Activated T-helper 17 cell treated with anti-CD3 and anti-CD28 coated beads, Interleukin-2, amount 50 U/mL, for 72 hours (primary cell): ENCODE data around the gene ME3. TPM values are rescaled to one million over a fixed set of nuclear protein-coding genes. Genes with fewer than 3 reads are reported as not detected.

Experiments
- ATAC-seq: fragments of 150-1000 bp; cut with Tn5 transposase; replicated peaks from 2 replicates; pipeline ENCODE4 v1.10.0; 2021; ENCODE audit warnings: mild to moderate bottlenecking, moderate library complexity
- H3K27ac Mint-ChIP-seq: one replicate; pipeline ENCODE4 v1.8.0; 2022; ENCODE audit warnings: mixed read lengths
- H3K27me3 Mint-ChIP-seq: one replicate; pipeline ENCODE4 v1.8.0; 2022; ENCODE audit warnings: mixed read lengths
- H3K36me3 Mint-ChIP-seq: one replicate; pipeline ENCODE4 v1.8.0; 2022; ENCODE audit warnings: low read depth, mild to moderate bottlenecking, mixed read lengths
- H3K4me1 Mint-ChIP-seq: one replicate; pipeline ENCODE4 v1.8.0; 2022; ENCODE audit warnings: mixed read lengths
- H3K4me3 Mint-ChIP-seq: one replicate; pipeline ENCODE4 v1.8.0; 2022; ENCODE audit warnings: mild to moderate bottlenecking, mixed read lengths
- H3K9me3 Mint-ChIP-seq: one replicate; pipeline ENCODE4 v1.8.0; 2022; ENCODE audit warnings: mixed read lengths
- total RNA-seq, 2 donors: library from RNA; stranded (reverse); gene quantifications; one replicate each; pipeline ENCODE4 v1.2.3, GENCODE V29; 2022

The ME3 gene
- total RNA-seq, 2 donors from 2014 or later, result 1.5 to 2.9 TPM

DNA sequence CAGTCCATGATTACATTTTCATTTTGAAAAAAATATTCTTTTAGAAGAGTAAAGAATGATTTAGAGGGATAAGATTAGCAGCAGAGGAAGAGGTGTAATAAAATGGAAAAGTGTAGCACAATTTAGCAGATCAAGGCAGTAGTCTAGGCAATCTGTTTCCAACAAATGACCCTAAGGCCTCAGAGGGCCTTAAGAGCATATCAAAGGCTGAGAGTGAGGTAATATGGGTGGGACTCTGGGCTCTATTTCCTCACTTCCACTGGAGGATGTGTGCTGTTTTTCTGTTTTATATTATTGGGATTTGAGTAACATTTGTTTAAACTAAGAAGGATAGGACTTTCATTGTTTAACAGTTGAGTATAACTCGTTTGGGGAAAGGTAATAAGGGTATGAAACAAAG, 269.0 kb downstream of the ME3 start:
- no peak for ATAC-seq
- Mint-ChIP-seq H3K36me3 (no peaks in the 10 kb centered on the region), H3K4me1 (no peaks in the 10 kb centered on the region), H3K4me3 (no peak overlapping the region), H3K27me3 (no peaks in the 10 kb centered on the region), H3K9me3 (no peaks in the 10 kb centered on the region), H3K27ac (no peak overlapping the region)

DNA sequence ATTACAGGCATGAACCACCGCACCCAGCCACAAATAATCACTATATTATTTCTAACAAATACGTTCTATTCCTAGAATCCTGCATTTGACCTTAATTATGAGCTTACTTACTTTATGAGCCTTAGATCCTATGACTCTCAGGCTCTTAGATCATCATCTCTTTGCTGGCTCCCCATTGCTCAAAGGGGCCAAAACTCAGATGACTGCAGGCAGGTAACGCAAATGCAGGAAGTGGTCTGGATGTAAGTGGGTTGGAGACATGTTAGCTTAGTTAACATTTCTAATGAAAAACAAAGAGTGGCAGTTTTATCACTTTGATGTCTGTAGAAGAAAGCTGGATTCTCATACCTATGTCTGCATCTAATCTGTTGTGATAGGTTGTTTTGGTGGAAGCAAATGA, 274.3 kb downstream of the ME3 start:
- Mint-ChIP-seq H3K27me3 (no peaks in the 10 kb centered on the region), H3K4me1 (no peaks in the 10 kb centered on the region), H3K4me3 (no peak overlapping the region), H3K9me3 (no peaks in the 10 kb centered on the region), H3K36me3 (no peaks in the 10 kb centered on the region), H3K27ac (no peak overlapping the region)
- no peak for ATAC-seq

DNA sequence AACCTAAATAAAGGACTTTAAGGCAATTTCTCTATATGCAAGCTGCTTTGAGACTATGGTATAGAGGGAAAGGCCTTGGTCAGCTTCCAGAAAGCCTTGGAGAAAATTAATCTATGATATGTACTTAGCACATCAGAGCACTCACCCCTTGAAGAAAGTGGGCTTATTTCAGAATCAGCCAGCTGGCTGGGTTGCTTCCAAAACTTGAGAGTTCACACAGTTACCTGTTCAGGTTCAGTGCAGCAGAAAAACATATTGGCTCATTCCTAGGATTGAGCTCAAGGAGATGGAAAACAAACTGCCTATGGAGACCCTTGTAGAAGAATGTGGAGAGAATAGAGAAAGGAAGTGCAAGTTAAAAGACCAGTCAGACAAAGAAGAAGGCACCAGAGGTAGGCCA, 275.1 kb downstream of the ME3 start:
- Mint-ChIP-seq H3K27ac (no peak overlapping the region), H3K4me1 (no peaks in the 10 kb centered on the region)

DNA sequence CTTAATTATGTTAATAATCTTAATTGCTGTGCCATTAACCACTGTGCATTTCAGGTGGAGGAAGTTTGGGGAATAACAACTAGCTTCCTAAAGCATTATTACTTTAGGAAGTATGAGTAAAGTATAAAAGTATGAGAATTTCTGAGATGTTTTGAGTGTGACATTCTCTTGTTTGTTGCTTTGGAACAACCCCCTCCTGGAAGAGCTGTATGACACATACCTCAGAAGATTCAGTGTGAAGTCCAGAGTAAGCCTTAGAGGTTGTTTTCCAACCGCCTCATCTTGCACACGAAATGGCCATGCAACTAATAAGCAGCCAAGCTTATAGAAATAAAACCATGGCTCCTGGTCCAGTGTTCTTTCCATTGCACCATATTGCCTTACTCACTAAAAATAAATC, 276.0 kb downstream of the ME3 start:
- no peaks in the 10 kb centered on the region for H3K4me1 Mint-ChIP-seq
- no peaks in the 10 kb centered on the region for H3K36me3 Mint-ChIP-seq
- no peak overlapping the region for H3K4me3 Mint-ChIP-seq
- no peak overlapping the region for H3K27ac Mint-ChIP-seq
- ATAC-seq, result no peak
- H3K27me3 Mint-ChIP-seq, result no peaks in the 10 kb centered on the region
- H3K9me3 Mint-ChIP-seq, result no peaks in the 10 kb centered on the region

More for the DNA sequence above, 275.1 kb downstream of the ME3 start:
- no peak for ATAC-seq
- Mint-ChIP-seq H3K4me3 (no peak overlapping the region), H3K36me3 (no peaks in the 10 kb centered on the region), H3K27me3 (no peaks in the 10 kb centered on the region), H3K9me3 (no peaks in the 10 kb centered on the region)

DNA sequence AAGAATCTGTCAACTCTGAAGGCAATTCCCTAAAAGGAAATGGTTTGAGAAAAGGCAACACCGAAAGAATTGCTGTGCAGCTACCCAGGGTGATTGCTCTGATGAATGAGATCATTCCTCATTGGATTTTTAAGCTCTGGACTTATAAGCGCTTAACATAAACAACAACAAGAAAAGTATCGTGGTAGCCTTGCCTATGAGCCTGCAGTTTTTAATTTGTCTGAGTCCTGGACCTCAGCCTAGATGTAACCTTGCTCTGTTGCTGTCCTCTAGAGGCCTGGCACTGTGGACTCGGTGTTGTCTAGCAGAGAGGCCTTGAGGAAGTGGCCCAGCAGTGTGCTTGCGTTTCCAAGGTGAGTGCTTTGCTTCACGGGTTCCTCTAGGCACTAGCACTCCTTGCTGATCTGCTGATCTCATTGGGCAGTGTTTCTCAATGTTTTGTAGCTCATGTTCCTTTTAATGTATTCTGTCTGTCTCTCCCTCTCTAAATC, 277.3 kb downstream of the ME3 start:
- no peak for ATAC-seq
- H3K36me3 Mint-ChIP-seq, result no peaks in the 10 kb centered on the region
- no peaks in the 10 kb centered on the region for H3K4me1 Mint-ChIP-seq
- no peaks in the 10 kb centered on the region for H3K27me3 Mint-ChIP-seq
- H3K4me3 Mint-ChIP-seq, result no peak overlapping the region
- no peaks in the 10 kb centered on the region for H3K9me3 Mint-ChIP-seq
- no peak overlapping the region for H3K27ac Mint-ChIP-seq

Other genes starting within 250 kb of the ME3 start
- gene PRSS23, start 127.9 kb upstream of the ME3 start, total RNA-seq, result under 1 TPM; 0.16 to 0.91 TPM